HEK293 (cell line): Measurements from ENCODE around the gene FNTB.

Experiments used
- FEZF1 ChIP-seq: fragments of 450-650 bp; formaldehyde crosslinking; IDR thresholded peaks from 2 replicates; pipeline ENCODE4 v1.5.1; 2016; ENCODE audit warnings: missing biosample characterization, missing genetic modification characterization
- SP2 ChIP-seq: fragments of 450-650 bp; formaldehyde crosslinking; IDR thresholded peaks from 2 replicates; pipeline ENCODE4 v1.5.1; 2016; ENCODE audit warnings: missing biosample characterization, missing genetic modification characterization
- TRIM28 ChIP-seq: IDR thresholded peaks from 2 replicates; pipeline ENCODE4 v1.6.1; 2011; ENCODE audit warnings: low read length, control low read depth, borderline replicate concordance
- ZBTB7A ChIP-seq: fragments of 450-650 bp; formaldehyde crosslinking; IDR thresholded peaks from 2 replicates; pipeline ENCODE4 v1.5.1; 2016; ENCODE audit warnings: low read depth, missing biosample characterization, missing genetic modification characterization
- ZFP3 ChIP-seq: fragments of 450-650 bp; formaldehyde crosslinking; IDR thresholded peaks from 2 replicates; pipeline ENCODE4 v1.5.1; 2016; ENCODE audit warnings: low read depth, missing biosample characterization, missing genetic modification characterization
- ZNF623 ChIP-seq: fragments of 450-650 bp; formaldehyde crosslinking; IDR thresholded peaks from 2 replicates; pipeline ENCODE4 v1.5.1; 2016; ENCODE audit warnings: missing biosample characterization, missing genetic modification characterization
- ZNF670 ChIP-seq: fragments of 450-650 bp; formaldehyde crosslinking; IDR thresholded peaks from 2 replicates; pipeline ENCODE4 v1.5.1; 2016; ENCODE audit warnings: missing biosample characterization, missing genetic modification characterization, low read depth
- ZNF785 ChIP-seq: fragments of 450-650 bp; formaldehyde crosslinking; IDR thresholded peaks from 2 replicates; pipeline ENCODE4 v1.5.1; 2016; ENCODE audit warnings: missing biosample characterization, missing genetic modification characterization
- ZNF830 ChIP-seq: fragments of 450-650 bp; IDR thresholded peaks from 2 replicates; pipeline ENCODE4 v1.5.0; 2018; ENCODE audit warnings: missing biosample characterization, missing genetic modification characterization, low read depth, mild to moderate bottlenecking, moderate library complexity
- TF ChIP-seq, protein P1 (sequence below): fragments of 450-650 bp; formaldehyde crosslinking; IDR thresholded peaks from 2 replicates; pipeline ENCODE4 v1.5.1; 2016; ENCODE audit warnings: missing biosample characterization, missing genetic modification characterization
- TF ChIP-seq, protein P2 (sequence below): fragments of 450-650 bp; formaldehyde crosslinking; IDR thresholded peaks from 2 replicates; pipeline ENCODE4 v1.5.1; 2016; ENCODE audit warnings: missing biosample characterization, missing genetic modification characterization
- TF ChIP-seq, protein P3 (sequence below): fragments of 450-650 bp; formaldehyde crosslinking; IDR thresholded peaks from 2 replicates; pipeline ENCODE4 v1.5.1; 2016; ENCODE audit warnings: missing biosample characterization, missing genetic modification characterization, borderline replicate concordance
- TF ChIP-seq, protein P4 (sequence below): sonication (generic); formaldehyde crosslinking; IDR thresholded peaks from 2 replicates; pipeline ENCODE4 v1.8.1; 2022; ENCODE audit warnings: mild to moderate bottlenecking, moderate library complexity, missing genetic modification reagents

DNA sequence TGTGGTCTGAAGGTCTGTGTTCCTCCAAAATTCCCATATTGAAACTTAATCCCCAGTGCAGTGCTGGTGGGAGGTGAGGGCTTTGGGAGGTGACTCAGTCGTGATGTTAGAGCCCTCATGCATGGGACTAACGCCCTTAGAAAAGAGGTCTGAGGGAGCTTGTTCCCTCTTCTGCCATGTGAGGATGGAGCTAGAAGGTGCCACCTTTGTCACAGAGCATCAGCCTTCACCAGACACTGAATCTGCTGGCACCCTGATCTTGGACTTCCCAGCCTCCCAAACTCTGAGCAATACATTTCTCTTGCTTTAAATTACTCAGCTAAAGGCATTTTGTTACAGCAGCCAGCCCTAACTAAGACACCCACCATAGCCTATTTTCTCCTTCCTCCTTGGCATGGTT lies 28.5 kb upstream of the FNTB start:
- TF ChIP-seq, protein P1, sequence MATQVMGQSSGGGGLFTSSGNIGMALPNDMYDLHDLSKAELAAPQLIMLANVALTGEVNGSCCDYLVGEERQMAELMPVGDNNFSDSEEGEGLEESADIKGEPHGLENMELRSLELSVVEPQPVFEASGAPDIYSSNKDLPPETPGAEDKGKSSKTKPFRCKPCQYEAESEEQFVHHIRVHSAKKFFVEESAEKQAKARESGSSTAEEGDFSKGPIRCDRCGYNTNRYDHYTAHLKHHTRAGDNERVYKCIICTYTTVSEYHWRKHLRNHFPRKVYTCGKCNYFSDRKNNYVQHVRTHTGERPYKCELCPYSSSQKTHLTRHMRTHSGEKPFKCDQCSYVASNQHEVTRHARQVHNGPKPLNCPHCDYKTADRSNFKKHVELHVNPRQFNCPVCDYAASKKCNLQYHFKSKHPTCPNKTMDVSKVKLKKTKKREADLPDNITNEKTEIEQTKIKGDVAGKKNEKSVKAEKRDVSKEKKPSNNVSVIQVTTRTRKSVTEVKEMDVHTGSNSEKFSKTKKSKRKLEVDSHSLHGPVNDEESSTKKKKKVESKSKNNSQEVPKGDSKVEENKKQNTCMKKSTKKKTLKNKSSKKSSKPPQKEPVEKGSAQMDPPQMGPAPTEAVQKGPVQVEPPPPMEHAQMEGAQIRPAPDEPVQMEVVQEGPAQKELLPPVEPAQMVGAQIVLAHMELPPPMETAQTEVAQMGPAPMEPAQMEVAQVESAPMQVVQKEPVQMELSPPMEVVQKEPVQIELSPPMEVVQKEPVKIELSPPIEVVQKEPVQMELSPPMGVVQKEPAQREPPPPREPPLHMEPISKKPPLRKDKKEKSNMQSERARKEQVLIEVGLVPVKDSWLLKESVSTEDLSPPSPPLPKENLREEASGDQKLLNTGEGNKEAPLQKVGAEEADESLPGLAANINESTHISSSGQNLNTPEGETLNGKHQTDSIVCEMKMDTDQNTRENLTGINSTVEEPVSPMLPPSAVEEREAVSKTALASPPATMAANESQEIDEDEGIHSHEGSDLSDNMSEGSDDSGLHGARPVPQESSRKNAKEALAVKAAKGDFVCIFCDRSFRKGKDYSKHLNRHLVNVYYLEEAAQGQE (tag by site-specific recombination) = no peak
- TF ChIP-seq TRIM28 (no peak), ZNF623 (tag by site-specific recombination) (no peak), ZNF830 (tag by site-specific recombination) (no peak), SP2 (tag by site-specific recombination) (no peak), ZBTB7A (tag by site-specific recombination) (no peak), ZNF785 (tag by site-specific recombination) (no peak), ZFP3 (no peak), ZNF670 (tag by site-specific recombination) (no peak), FEZF1 (tag by site-specific recombination) (no peak)
- TF ChIP-seq, protein P2, sequence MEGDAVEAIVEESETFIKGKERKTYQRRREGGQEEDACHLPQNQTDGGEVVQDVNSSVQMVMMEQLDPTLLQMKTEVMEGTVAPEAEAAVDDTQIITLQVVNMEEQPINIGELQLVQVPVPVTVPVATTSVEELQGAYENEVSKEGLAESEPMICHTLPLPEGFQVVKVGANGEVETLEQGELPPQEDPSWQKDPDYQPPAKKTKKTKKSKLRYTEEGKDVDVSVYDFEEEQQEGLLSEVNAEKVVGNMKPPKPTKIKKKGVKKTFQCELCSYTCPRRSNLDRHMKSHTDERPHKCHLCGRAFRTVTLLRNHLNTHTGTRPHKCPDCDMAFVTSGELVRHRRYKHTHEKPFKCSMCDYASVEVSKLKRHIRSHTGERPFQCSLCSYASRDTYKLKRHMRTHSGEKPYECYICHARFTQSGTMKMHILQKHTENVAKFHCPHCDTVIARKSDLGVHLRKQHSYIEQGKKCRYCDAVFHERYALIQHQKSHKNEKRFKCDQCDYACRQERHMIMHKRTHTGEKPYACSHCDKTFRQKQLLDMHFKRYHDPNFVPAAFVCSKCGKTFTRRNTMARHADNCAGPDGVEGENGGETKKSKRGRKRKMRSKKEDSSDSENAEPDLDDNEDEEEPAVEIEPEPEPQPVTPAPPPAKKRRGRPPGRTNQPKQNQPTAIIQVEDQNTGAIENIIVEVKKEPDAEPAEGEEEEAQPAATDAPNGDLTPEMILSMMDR = no peak
- TF ChIP-seq, protein P3, sequence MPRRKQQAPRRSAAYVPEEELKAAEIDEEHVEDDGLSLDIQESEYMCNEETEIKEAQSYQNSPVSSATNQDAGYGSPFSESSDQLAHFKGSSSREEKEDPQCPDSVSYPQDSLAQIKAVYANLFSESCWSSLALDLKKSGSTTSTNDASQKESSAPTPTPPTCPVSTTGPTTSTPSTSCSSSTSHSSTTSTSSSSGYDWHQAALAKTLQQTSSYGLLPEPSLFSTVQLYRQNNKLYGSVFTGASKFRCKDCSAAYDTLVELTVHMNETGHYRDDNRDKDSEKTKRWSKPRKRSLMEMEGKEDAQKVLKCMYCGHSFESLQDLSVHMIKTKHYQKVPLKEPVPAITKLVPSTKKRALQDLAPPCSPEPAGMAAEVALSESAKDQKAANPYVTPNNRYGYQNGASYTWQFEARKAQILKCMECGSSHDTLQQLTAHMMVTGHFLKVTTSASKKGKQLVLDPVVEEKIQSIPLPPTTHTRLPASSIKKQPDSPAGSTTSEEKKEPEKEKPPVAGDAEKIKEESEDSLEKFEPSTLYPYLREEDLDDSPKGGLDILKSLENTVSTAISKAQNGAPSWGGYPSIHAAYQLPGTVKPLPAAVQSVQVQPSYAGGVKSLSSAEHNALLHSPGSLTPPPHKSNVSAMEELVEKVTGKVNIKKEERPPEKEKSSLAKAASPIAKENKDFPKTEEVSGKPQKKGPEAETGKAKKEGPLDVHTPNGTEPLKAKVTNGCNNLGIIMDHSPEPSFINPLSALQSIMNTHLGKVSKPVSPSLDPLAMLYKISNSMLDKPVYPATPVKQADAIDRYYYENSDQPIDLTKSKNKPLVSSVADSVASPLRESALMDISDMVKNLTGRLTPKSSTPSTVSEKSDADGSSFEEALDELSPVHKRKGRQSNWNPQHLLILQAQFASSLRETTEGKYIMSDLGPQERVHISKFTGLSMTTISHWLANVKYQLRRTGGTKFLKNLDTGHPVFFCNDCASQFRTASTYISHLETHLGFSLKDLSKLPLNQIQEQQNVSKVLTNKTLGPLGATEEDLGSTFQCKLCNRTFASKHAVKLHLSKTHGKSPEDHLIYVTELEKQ (tag by site-specific recombination) = no peak
- TF ChIP-seq, protein P4, sequence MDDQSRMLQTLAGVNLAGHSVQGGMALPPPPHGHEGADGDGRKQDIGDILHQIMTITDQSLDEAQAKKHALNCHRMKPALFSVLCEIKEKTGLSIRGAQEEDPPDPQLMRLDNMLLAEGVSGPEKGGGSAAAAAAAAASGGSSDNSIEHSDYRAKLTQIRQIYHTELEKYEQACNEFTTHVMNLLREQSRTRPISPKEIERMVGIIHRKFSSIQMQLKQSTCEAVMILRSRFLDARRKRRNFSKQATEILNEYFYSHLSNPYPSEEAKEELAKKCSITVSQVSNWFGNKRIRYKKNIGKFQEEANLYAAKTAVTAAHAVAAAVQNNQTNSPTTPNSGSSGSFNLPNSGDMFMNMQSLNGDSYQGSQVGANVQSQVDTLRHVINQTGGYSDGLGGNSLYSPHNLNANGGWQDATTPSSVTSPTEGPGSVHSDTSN (CRISPR knock-in tag) = no peak
